ENCODE data around the gene CCDC178. TPM values are rescaled to one million over a fixed set of nuclear protein-coding genes. Genes with fewer than 3 reads are reported as not detected.

Gene CCDC178
- total and polyA plus RNA-seq, 2 donors (not counting 3 experiments of a cell fraction or from before 2014, with no cell fraction given), result 0.80 to 1.6 TPM

- intact Hi-C loops (cut with micrococcal nuclease), result no loop called here
- Histone ChIP-seq H3K27ac (ENCODE audit: insufficient read depth, low read depth, low read length) (no peak overlapping the region), H3K4me1 (ENCODE audit: control insufficient read depth, extremely low read depth, insufficient read depth, low read length) (no peaks in the 10 kb centered on the region), H3K9ac (replicated peaks; ENCODE audit: extremely low read depth, insufficient read depth, low read length) (no peak overlapping the region), H3K4me2 (ENCODE audit: insufficient read depth, low read length) (no peak overlapping the region), H2AFZ (ENCODE audit: low read depth, low read length) (no peak overlapping the region), H3K27me3 (ENCODE audit: control insufficient read depth in 2 of 2, insufficient read depth in 2 of 2, low read length in 2 of 2) (peaks cover 3 to 4% of the 10 kb centered on the region in 2 experiments), H3K9me1 (replicated peaks; ENCODE audit: control insufficient read depth, extremely low read depth, insufficient read depth, low read length) (no peaks in the 10 kb centered on the region), H3K36me3 (ENCODE audit: control insufficient read depth in 2 of 2, extremely low read depth in 1 of 2, insufficient read depth in 2 of 2, low read length in 2 of 2) (no peaks in the 10 kb centered on the region), H3K9me3 (replicated peaks; ENCODE audit: control insufficient read depth, insufficient read depth, low read length) (no peaks in the 10 kb centered on the region), H3K79me2 (ENCODE audit: control insufficient read depth, insufficient read depth, low read length) (no peaks in the 10 kb centered on the region), H4K20me1 (replicated peaks; ENCODE audit: control insufficient read depth, extremely low read depth, insufficient read depth, low read length) (no peaks in the 10 kb centered on the region), H3K4me3 (replicated peaks in 1 of 3; ENCODE audit: insufficient read depth in 1 of 3, low read depth in 1 of 3, low read length in 3 of 3) (no peak overlapping the region)
- FAIRE-seq (no peak), DNase-seq (ENCODE audit: low read depth, low spot score) (no peak)
- CTCF ChIA-PET, result interaction anchor here (0.8 to 1.5 kb wide), 3 partner anchors 13 to 299 kb away, joined by 3 read pairs; no protein-coding TSS in a partner anchor
- POLR2A ChIA-PET, result no interaction called here
- no TSS peak for BruUV-seq (replicated peaks)
- dilution Hi-C loops (cut with MboI; ENCODE audit: extremely low pct_ligation_motif_present, low sequenced_read_pairs), result no loop called here
- TF ChIP-seq JUN (IDR thresholded peaks at IDR 0.05; ENCODE audit: borderline replicate concordance, insufficient read depth, insufficient read length, low read depth) (no peak), FOS (IDR thresholded peaks at IDR 0.05; ENCODE audit: borderline replicate concordance, insufficient read depth, low read length) (no peak), MAX (IDR thresholded peaks at IDR 0.05; ENCODE audit: insufficient read depth, insufficient read length) (no peak), GATA2 (IDR thresholded peaks at IDR 0.05; ENCODE audit: insufficient read depth, insufficient read length, low read depth, low read length) (no peak), POLR2A (IDR thresholded peaks at IDR 0.05; ENCODE audit: low read depth, low read length) (no peak), EZH2 (IDR thresholded peaks at IDR 0.05; ENCODE audit: borderline replicate concordance, low read depth, low read length, severe bottlenecking) (no peak), POLR2AphosphoS5 (IDR thresholded peaks at IDR 0.05; ENCODE audit: insufficient read depth, low read depth, low read length) (no peak), MYC (IDR thresholded peaks at IDR 0.05; ENCODE audit: low read depth, low read length) (no peak)
Measured at GRCh38 chr18:32909798-32910561, 530.5 kb downstream of the CCDC178 start.
